Measurements from ENCODE around the gene GRIPAP1.

GRIPAP1 gene

GRCh38 chrX:48971249-48972219 is 30.5 kb downstream of the GRIPAP1 start, which contains the start of gene KCND1:
Gene KCND1, minus strand, starts transcription at chrX:48971844. Its CDS starts 1,573 bp downstream, at chrX:48970271.
- peaks cover 6% of the 10 kb centered on the region for H3K36me3 ChIP-seq (ENCODE audit: insufficient read depth, low read length)
- no peak within 1 kb of the TSS for H3K9ac ChIP-seq (ENCODE audit: low read depth, low read length)
- peak within 1 kb of the TSS; percentile 71 for H3K4me2 ChIP-seq (ENCODE audit: low read length)
- H3K4me3 ChIP-seq (ENCODE audit: low read length): peak within 1 kb of the TSS; percentile 43
- H3K4me1 ChIP-seq (ENCODE audit: control insufficient read depth, insufficient read depth, low read length): peaks cover 25% of the 10 kb centered on the region
- H3K27me3 ChIP-seq (ENCODE audit: control insufficient read depth, insufficient read depth, low read length): no peaks in the 10 kb centered on the region
- H3K9me3 ChIP-seq (replicated peaks; ENCODE audit: low read length): no peaks in the 10 kb centered on the region

GRCh38 chrX:48969471-48969870 is 32.6 kb downstream of the GRIPAP1 start:
- H3K36me3 ChIP-seq (ENCODE audit: insufficient read depth, low read length): no peaks in the 10 kb centered on the region
- peaks cover 25% of the 10 kb centered on the region for H3K4me1 ChIP-seq (ENCODE audit: control insufficient read depth, insufficient read depth, low read length)
- no peaks in the 10 kb centered on the region for H3K27me3 ChIP-seq (ENCODE audit: control insufficient read depth, insufficient read depth, low read length)
- no peak overlapping the region for H3K4me2 ChIP-seq (ENCODE audit: low read length)
- no peak overlapping the region for H3K9ac ChIP-seq (ENCODE audit: low read depth, low read length)
- H3K9me3 ChIP-seq (replicated peaks; ENCODE audit: low read length): no peaks in the 10 kb centered on the region
- no peak overlapping the region for H3K4me3 ChIP-seq (ENCODE audit: low read length)

GRCh38 chrX:48968377-48968776 is 33.7 kb downstream of the GRIPAP1 start:
- Histone ChIP-seq H3K4me3 (ENCODE audit: low read length) (no peak overlapping the region), H3K4me1 (ENCODE audit: control insufficient read depth, insufficient read depth, low read length) (peaks cover 25% of the 10 kb centered on the region), H3K9ac (ENCODE audit: low read depth, low read length) (no peak overlapping the region), H3K27me3 (ENCODE audit: control insufficient read depth, insufficient read depth, low read length) (no peaks in the 10 kb centered on the region), H3K9me3 (replicated peaks; ENCODE audit: low read length) (no peaks in the 10 kb centered on the region), H3K4me2 (ENCODE audit: low read length) (no peak overlapping the region), H3K36me3 (ENCODE audit: insufficient read depth, low read length) (no peaks in the 10 kb centered on the region)

DNA sequence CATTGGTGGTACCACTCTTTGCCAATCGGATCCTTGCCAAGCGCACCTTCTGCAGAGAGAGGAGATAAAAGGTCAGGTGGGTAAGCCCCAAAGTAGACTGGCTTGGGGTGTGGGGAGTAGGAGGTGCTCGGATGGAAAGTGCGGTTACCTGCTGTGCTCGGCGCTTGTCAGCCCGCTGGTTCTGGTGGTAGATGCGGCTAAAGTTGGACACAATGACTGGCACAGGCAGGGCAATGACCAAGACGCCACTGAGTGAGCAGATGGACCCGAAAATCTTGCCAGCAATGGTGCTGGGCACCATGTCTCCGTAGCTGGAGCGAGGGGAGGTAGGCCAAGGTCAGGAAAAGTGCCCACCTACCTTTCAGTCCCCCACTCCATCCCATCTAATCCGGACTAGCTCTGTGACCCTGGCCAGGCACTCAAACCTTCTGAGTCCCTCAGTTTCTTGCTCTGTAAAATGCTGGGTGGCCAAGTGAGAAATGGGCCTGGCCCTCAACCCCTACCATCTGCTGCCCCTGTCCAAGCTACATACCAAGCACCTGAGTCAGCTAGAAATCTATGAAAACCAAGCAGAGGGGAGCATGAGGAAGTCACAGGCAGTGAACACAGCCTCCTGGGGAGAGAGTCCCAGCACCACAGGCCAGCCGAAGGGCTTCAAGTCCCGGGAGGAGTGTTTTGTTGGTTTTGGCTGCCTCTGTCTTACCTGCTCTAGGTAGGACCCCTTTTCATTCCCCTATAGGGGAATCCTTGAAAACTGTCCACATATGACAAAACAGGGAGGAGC is 35.1 kb downstream of the GRIPAP1 start:
- peak overlapping the region; percentile 35 for H3K9ac ChIP-seq (ENCODE audit: low read depth, low read length)
- no peaks in the 10 kb centered on the region for H3K27me3 ChIP-seq (ENCODE audit: control insufficient read depth, insufficient read depth, low read length)
- peak overlapping the region; percentile 18 for H3K4me2 ChIP-seq (ENCODE audit: low read length)
- H3K4me1 ChIP-seq (ENCODE audit: control insufficient read depth, insufficient read depth, low read length): peaks cover 16% of the 10 kb centered on the region
- no peaks in the 10 kb centered on the region for H3K9me3 ChIP-seq (replicated peaks; ENCODE audit: low read length)
- H3K4me3 ChIP-seq (ENCODE audit: low read length): no peak overlapping the region
- no peaks in the 10 kb centered on the region for H3K36me3 ChIP-seq (ENCODE audit: insufficient read depth, low read length)

- H3K27me3 ChIP-seq (ENCODE audit: control insufficient read depth, insufficient read depth, low read length): no peaks in the 10 kb centered on the region
- no peak overlapping the region for H3K4me2 ChIP-seq (ENCODE audit: low read length)
- H3K9ac ChIP-seq (ENCODE audit: low read depth, low read length): no peak overlapping the region
- H3K36me3 ChIP-seq (ENCODE audit: insufficient read depth, low read length): no peaks in the 10 kb centered on the region
- peaks cover 11% of the 10 kb centered on the region for H3K4me1 ChIP-seq (ENCODE audit: control insufficient read depth, insufficient read depth, low read length)
- no peaks in the 10 kb centered on the region for H3K9me3 ChIP-seq (replicated peaks; ENCODE audit: low read length)
- H3K4me3 ChIP-seq (ENCODE audit: low read length): no peak overlapping the region
Observed at GRCh38 chrX:48965959-48966358, 36.1 kb downstream of the GRIPAP1 start.

DNA sequence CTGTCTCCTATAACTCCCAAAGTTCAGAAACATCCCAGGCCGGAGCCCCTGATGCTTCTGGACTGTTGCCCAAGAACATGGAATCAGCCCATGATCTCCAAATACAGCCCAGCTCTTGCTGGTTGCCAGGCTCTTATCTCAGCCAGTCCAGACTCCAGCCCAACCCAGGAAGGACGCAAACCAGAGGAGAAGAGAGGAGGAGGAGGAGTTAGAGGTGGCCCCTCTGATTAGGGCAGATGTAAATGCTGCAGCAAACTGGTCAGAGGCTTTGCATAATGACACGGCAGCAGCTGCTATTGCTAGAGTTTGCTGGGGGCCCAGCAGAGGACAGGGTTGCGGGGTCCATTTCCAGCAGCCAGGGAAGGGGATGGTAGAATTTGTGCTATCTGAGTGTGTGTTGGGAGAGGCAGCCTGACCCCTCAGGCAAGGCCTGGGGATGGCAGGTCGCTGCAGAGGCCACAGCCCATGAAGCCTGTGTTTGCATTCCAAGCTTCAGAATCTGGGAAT is 40.4 kb downstream of the GRIPAP1 start:
- no peak overlapping the region for H3K4me3 ChIP-seq (ENCODE audit: low read length)
- H3K36me3 ChIP-seq (ENCODE audit: insufficient read depth, low read length): no peaks in the 10 kb centered on the region
- H3K9me3 ChIP-seq (replicated peaks; ENCODE audit: low read length): no peaks in the 10 kb centered on the region
- no peak overlapping the region for H3K9ac ChIP-seq (ENCODE audit: low read depth, low read length)
- no peaks in the 10 kb centered on the region for H3K27me3 ChIP-seq (ENCODE audit: control insufficient read depth, insufficient read depth, low read length)
- no peak overlapping the region for H3K4me2 ChIP-seq (ENCODE audit: low read length)
- H3K4me1 ChIP-seq (ENCODE audit: control insufficient read depth, insufficient read depth, low read length): peaks cover 5% of the 10 kb centered on the region

GRCh38 chrX:48960291-48960690 is 41.8 kb downstream of the GRIPAP1 start:
- Histone ChIP-seq H3K4me1 (ENCODE audit: control insufficient read depth, insufficient read depth, low read length) (peaks cover 5% of the 10 kb centered on the region), H3K9ac (ENCODE audit: low read depth, low read length) (no peak overlapping the region), H3K9me3 (replicated peaks; ENCODE audit: low read length) (no peaks in the 10 kb centered on the region), H3K27me3 (ENCODE audit: control insufficient read depth, insufficient read depth, low read length) (no peaks in the 10 kb centered on the region), H3K4me3 (ENCODE audit: low read length) (no peak overlapping the region), H3K36me3 (ENCODE audit: insufficient read depth, low read length) (peaks cover 4% of the 10 kb centered on the region), H3K4me2 (ENCODE audit: low read length) (no peak overlapping the region)

DNA sequence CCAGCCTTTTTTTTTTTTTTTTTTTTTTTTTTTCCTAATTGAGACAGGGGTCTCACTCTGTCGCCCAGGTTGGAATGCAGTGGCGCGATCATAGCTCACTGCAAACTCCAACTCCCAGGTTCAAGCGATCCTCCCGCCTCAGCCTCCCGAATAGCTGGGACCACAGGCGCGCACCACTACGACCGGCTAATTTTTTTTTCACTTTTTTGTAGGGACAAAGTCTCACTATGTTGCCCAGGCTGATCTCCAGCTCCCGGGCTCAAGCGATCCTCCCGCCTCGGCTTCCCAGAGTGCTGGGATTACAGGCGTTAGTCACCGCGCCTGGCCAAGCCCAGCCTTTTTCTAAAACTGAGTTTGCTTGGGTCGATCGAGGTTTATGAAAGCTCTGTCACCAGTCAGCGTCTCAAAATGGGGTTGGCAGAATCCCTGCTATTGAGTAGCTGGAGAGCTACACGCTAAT is 43.4 kb downstream of the GRIPAP1 start:
- Histone ChIP-seq H3K36me3 (ENCODE audit: insufficient read depth, low read length) (peaks cover 7% of the 10 kb centered on the region), H3K9ac (ENCODE audit: low read depth, low read length) (peak overlapping the region; percentile 87), H3K27me3 (ENCODE audit: control insufficient read depth, insufficient read depth, low read length) (no peaks in the 10 kb centered on the region), H3K4me1 (ENCODE audit: control insufficient read depth, insufficient read depth, low read length) (peaks cover 5% of the 10 kb centered on the region), H3K4me3 (ENCODE audit: low read length) (peak overlapping the region; percentile 74), H3K4me2 (ENCODE audit: low read length) (peak overlapping the region; percentile 74), H3K9me3 (replicated peaks; ENCODE audit: low read length) (no peaks in the 10 kb centered on the region)

DNA sequence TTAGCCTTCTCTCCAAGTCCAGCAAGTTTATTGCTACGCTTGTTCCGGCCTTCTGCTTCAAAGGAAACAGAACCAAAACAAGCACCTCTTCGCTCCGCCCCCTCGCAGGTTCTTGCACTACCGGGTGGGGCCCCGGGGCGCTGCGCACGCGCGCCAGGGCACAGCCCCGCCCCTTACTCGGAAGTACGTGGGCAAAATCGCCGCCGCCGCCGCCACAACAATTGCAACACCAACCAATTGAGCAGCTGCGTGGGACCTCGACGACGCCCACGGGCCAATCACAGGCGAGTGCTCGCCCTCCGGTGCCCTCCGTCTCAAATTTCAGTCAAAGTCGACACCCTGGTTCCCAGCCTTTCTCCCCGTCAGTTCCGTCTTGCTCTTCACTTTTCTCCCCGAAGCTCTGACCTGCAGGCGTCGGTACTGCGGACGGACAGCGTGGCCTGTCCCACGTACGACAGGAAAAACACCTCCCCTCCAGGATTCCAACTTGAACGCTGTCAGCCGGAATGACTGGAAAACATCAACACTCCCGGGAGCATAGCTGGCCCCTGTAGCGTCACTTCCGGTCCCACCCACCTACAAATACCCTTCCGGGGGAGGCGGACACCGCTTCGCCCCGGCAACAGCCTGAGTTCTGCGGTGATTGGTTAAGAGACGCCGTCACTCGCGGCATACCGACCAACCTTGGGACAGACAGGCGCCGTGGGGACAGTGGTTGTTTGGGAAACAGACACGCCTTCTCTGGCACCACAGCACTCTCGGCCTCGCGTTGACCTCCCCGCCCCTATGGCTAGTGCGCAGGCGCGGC is 44.0 kb downstream of the GRIPAP1 start:
- Histone ChIP-seq H3K36me3 (ENCODE audit: insufficient read depth, low read length) (peaks cover 7% of the 10 kb centered on the region), H3K4me3 (ENCODE audit: low read length) (peak overlapping the region; percentile 78)

GRCh38 chrX:48957477-48957826 is 44.6 kb downstream of the GRIPAP1 start, which contains the start of gene OTUD5:
Gene OTUD5, minus strand, starts transcription at chrX:48957607. Its CDS starts 37 bp downstream, at chrX:48957570.
- no peaks in the 10 kb centered on the region for H3K9me3 ChIP-seq (replicated peaks; ENCODE audit: low read length)
- H3K27me3 ChIP-seq (ENCODE audit: control insufficient read depth, insufficient read depth, low read length): no peaks in the 10 kb centered on the region
- peaks cover 7% of the 10 kb centered on the region for H3K36me3 ChIP-seq (ENCODE audit: insufficient read depth, low read length)
- peak within 1 kb of the TSS; percentile 76 for H3K4me2 ChIP-seq (ENCODE audit: low read length)
- H3K4me1 ChIP-seq (ENCODE audit: control insufficient read depth, insufficient read depth, low read length): peaks cover 5% of the 10 kb centered on the region
- peak within 1 kb of the TSS; percentile 87 for H3K9ac ChIP-seq (ENCODE audit: low read depth, low read length)
- peak within 1 kb of the TSS; percentile 78 for H3K4me3 ChIP-seq (ENCODE audit: low read length)

More for the DNA sequence above, 44.0 kb downstream of the GRIPAP1 start:
- no peaks in the 10 kb centered on the region for H3K27me3 ChIP-seq (ENCODE audit: control insufficient read depth, insufficient read depth, low read length)
- H3K4me1 ChIP-seq (ENCODE audit: control insufficient read depth, insufficient read depth, low read length): peaks cover 5% of the 10 kb centered on the region
- peak overlapping the region; percentile 87 for H3K9ac ChIP-seq (ENCODE audit: low read depth, low read length)
- no peaks in the 10 kb centered on the region for H3K9me3 ChIP-seq (replicated peaks; ENCODE audit: low read length)
- H3K4me2 ChIP-seq (ENCODE audit: low read length): peak overlapping the region; percentile 76
